Duodenal mucosa (tissue), 2 donors: Measurements from ENCODE around the gene PBX3.

Experiments
- H3K27ac ChIP-seq: one replicate; pipeline ENCODE4 v1.7.0; 2013; ENCODE audit warnings: low read depth, low read length
- H3K27me3 ChIP-seq, 2 donors: one replicate each; pipeline ENCODE4 v1.7.0; 2013; ENCODE audit warnings: low read length in 2 of 2, control low read depth in 1 of 2; ENCODE audit not compliant: insufficient read depth in 2 of 2, control insufficient read depth in 1 of 2
- H3K36me3 ChIP-seq, 2 donors: one replicate each; pipeline ENCODE4 v1.7.0; 2013; ENCODE audit warnings: low read length in 2 of 2, control low read depth in 1 of 2; ENCODE audit not compliant: insufficient read depth in 2 of 2, control insufficient read depth in 1 of 2
- H3K4me1 ChIP-seq, 2 donors: one replicate each; pipeline ENCODE4 v1.7.0; 2013; ENCODE audit warnings: low read length in 2 of 2, control low read depth in 1 of 2; ENCODE audit not compliant: insufficient read depth in 2 of 2, control insufficient read depth in 1 of 2
- H3K4me3 ChIP-seq, 2 donors: one replicate each; pipeline ENCODE4 v1.7.0; 2013; ENCODE audit warnings: low read length in 2 of 2, low read depth in 1 of 2
- H3K9ac ChIP-seq, 2 donors: one replicate each; pipeline ENCODE4 v1.7.0; 2013; ENCODE audit warnings: low read length in 2 of 2, low read depth in 1 of 2
- H3K9me3 ChIP-seq, 2 donors: one replicate each; pipeline ENCODE4 v1.7.0; 2013; ENCODE audit warnings: low read length in 2 of 2, control low read depth in 1 of 2; ENCODE audit not compliant: control insufficient read depth in 1 of 2

PBX3 gene

GRCh38 chr9:125949703-125950460 lies 202.7 kb downstream of the PBX3 start:
- Histone ChIP-seq H3K27me3 (no peaks in the 10 kb centered on the region), H3K4me1 (no peaks in the 10 kb centered on the region), H3K4me3 (no peak overlapping the region), H3K9me3 (peaks cover 4 to 10% of the 10 kb centered on the region in 2 donors), H3K9ac (no peak overlapping the region), H3K27ac (no peak overlapping the region), H3K36me3 (no peaks in the 10 kb centered on the region)

- Histone ChIP-seq H3K9ac (no peak overlapping the region), H3K27me3 (no peaks in the 10 kb centered on the region), H3K4me3 (no peak overlapping the region), H3K9me3 (peaks cover under 1 to 5% of the 10 kb centered on the region in 2 donors), H3K36me3 (no peaks in the 10 kb centered on the region), H3K27ac (no peak overlapping the region), H3K4me1 (no peaks in the 10 kb centered on the region)
These were observed 203.8 kb downstream of the PBX3 start for GRCh38 chr9:125950880-125951471.

GRCh38 chr9:125953314-125954019 lies 206.3 kb downstream of the PBX3 start:
- Histone ChIP-seq H3K9me3 (no peaks in the 10 kb centered on the region), H3K27ac (no peak overlapping the region), H3K4me1 (no peaks in the 10 kb centered on the region), H3K27me3 (no peaks in the 10 kb centered on the region), H3K4me3 (no peak overlapping the region), H3K9ac (no peak overlapping the region), H3K36me3 (no peaks in the 10 kb centered on the region)

- Histone ChIP-seq H3K4me1 (no peaks in the 10 kb centered on the region), H3K9me3 (no peaks in the 10 kb centered on the region), H3K36me3 (no peaks in the 10 kb centered on the region), H3K9ac (no peak overlapping the region), H3K4me3 (no peak overlapping the region), H3K27ac (no peak overlapping the region), H3K27me3 (no peaks in the 10 kb centered on the region)
These were observed 208.9 kb downstream of the PBX3 start for GRCh38 chr9:125956102-125956501.

- Histone ChIP-seq H3K4me3 (no peak overlapping the region), H3K9me3 (no peaks in the 10 kb centered on the region), H3K27me3 (no peaks in the 10 kb centered on the region), H3K36me3 (no peaks in the 10 kb centered on the region), H3K9ac (no peak overlapping the region), H3K27ac (no peak overlapping the region), H3K4me1 (no peaks in the 10 kb centered on the region)
These were observed 212.1 kb downstream of the PBX3 start for GRCh38 chr9:125959315-125959714.

GRCh38 chr9:125959951-125960619 lies 212.9 kb downstream of the PBX3 start:
- H3K27ac ChIP-seq: no peak overlapping the region
- no peak overlapping the region for H3K9ac ChIP-seq
- H3K36me3 ChIP-seq: no peaks in the 10 kb centered on the region

GRCh38 chr9:125960626-125961025 lies 213.5 kb downstream of the PBX3 start:
- no peaks in the 10 kb centered on the region for H3K27me3 ChIP-seq
- no peak overlapping the region for H3K4me3 ChIP-seq
- H3K36me3 ChIP-seq: no peaks in the 10 kb centered on the region
- no peak overlapping the region for H3K27ac ChIP-seq
- no peaks in the 10 kb centered on the region for H3K4me1 ChIP-seq
- no peaks in the 10 kb centered on the region for H3K9me3 ChIP-seq
- H3K9ac ChIP-seq: no peak overlapping the region

More at GRCh38 chr9:125959951-125960619, 212.9 kb downstream of the PBX3 start:
- H3K4me1 ChIP-seq: no peaks in the 10 kb centered on the region
- H3K4me3 ChIP-seq: no peak overlapping the region
- H3K27me3 ChIP-seq: no peaks in the 10 kb centered on the region
- H3K9me3 ChIP-seq: no peaks in the 10 kb centered on the region

GRCh38 chr9:125961072-125961471 lies 213.9 kb downstream of the PBX3 start:
- Histone ChIP-seq H3K4me3 (no peak overlapping the region), H3K9me3 (no peaks in the 10 kb centered on the region), H3K4me1 (no peaks in the 10 kb centered on the region), H3K36me3 (no peaks in the 10 kb centered on the region), H3K27ac (no peak overlapping the region), H3K27me3 (no peaks in the 10 kb centered on the region), H3K9ac (no peak overlapping the region)

- H3K4me3 ChIP-seq: no peak overlapping the region
- H3K36me3 ChIP-seq: no peaks in the 10 kb centered on the region
- H3K27me3 ChIP-seq: no peaks in the 10 kb centered on the region
- no peaks in the 10 kb centered on the region for H3K4me1 ChIP-seq
- H3K27ac ChIP-seq: no peak overlapping the region
- H3K9me3 ChIP-seq: no peaks in the 10 kb centered on the region
- H3K9ac ChIP-seq: no peak overlapping the region
These were observed 216.8 kb downstream of the PBX3 start for GRCh38 chr9:125963932-125964331.

- Histone ChIP-seq H3K4me3 (no peak overlapping the region), H3K9ac (no peak overlapping the region), H3K36me3 (no peaks in the 10 kb centered on the region), H3K27ac (no peak overlapping the region), H3K9me3 (no peaks in the 10 kb centered on the region), H3K27me3 (no peaks in the 10 kb centered on the region), H3K4me1 (no peaks in the 10 kb centered on the region)
These were observed 217.6 kb downstream of the PBX3 start for GRCh38 chr9:125964702-125965225.
